ENCODE measurements around the gene MRPL3. TPM values are rescaled to one million over a fixed set of nuclear protein-coding genes. Genes with fewer than 3 reads are reported as not detected.

MRPL3 gene
- total RNA-seq, result 45.3 TPM

DNA sequence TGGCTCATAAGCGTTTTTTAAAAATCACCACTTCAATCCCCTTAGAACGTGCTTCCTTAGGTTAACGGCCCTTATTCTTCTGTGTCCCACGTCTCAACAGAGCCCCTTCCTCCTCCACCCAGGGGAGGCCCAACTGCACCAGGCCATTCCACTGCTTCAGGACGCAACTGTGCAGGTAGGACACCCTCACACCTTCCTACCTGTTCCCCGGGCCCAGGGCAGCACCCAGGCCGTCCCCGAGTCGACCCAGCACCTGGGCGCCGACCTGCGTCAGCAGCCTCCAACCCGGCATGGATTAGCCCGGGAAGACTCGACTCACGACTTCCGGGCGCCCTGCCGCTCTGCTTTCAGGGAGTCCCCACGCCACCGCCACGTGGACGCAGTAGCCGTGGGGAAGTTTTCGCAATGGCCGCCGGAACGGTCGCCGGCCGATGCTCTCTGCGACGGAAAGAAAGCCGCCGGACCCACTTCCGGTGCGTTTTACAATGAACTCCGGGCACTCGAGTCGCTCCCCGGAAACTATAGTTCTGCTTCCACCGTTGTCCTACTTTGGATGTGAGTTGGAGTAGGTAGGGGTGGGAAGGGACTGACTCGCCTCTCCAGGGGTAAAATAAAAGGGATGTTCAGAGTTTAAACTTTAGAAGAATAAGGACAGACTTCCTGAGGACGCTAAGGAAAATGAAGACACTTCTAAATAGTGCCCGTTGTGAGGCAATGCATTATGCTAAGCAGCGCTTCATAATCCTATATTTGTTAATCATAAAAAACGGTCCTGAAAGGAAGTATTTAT is at the start of gene MRPL3:
MRPL3 (minus strand) TSS at position 442 of the 790 bp plus-strand sequence; CDS start at position 292, 150 bp downstream.
- intact Hi-C loops (cut with DNase I), result no loop called here
- peak; percentile 96 for ATAC-seq
- peak; percentile 91 for DNase-seq (ENCODE audit: low spot score)

DNA sequence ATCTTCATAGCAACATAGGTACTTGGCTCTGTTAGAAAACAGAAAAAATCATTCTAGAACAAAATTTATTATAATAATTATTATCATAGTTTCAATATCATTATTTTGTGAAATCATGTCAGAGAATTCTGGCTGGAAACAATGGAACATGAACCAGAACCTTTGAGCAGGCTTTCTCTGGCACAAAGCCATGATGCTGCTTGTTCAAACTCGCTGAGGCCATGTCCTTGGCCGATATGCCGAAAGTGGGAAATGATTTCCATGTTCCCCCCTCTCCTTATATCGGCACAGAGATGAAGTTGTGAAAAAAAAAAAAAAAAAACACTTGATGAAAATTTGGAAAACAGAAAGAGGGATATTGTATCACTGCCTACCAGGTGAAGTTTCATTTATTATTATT is 49.0 kb upstream of the MRPL3 start:
- ATAC-seq (no peak), DNase-seq (ENCODE audit: low spot score) (no peak)
- intact Hi-C loops (cut with DNase I), result no loop called here

DNA sequence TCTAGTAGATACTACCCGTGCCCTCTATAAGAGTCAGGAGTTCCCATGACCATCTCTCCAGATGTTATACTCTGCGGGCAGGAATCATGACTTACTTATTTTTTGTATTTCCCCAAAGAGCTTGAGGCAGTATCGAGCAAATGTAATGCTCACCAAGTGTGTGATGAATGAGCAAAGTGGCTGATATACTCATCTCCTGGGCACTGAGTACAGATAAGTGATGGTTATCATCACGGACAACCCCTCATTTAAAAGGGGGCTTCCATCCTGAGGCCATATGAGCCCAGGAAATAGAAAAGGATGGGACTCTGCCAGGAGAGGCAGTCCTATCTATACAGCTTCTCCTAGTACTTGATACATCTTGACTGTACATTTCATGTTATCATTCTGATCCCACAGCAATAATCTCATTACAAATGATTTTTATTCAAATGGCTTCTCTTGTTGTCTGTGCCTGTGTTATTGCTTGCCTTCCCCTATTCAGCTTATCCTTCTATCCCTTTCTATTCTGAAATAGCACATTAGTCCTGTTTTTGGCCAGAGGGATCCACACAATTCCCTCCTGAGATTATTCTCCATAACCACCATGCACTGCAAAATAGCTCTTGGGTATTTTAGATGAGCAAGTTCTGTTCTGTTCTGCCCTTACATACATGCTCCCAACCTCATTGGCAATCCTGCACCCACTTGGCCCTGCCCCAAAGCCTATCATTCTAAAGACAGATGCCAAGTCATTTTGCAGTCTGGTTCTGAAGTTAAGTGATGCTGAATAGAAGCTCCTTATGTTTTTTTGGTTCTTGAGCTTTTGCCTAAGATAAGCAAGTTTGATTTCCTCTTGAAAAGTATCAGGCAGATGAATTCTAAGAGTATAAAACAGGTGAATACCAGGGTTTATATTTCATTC is 48.0 kb upstream of the MRPL3 start:
- DNase-seq (ENCODE audit: low spot score) (no peak), ATAC-seq (no peak)
- intact Hi-C loops (cut with DNase I), result no loop called here

DNA sequence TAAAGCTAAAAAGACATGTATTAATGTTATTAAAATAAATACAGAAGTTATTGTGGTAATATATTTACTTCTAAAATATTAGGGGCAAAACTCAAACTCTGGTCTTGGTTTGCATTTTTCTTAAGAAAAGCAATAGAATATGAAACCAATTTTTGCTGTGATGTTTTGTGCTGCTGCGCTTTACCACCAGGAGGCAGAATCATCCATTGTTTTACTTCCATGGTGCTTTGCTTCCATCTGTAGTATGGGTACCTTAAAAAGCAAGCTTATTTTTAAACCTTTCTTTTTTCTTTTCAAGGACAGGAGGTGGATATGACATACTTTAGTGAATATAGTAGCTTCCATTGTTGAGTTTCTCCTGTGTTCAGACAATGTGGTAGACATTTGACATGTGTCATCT is 46.6 kb upstream of the MRPL3 start:
- intact Hi-C loops (cut with DNase I), result no loop called here
- no peak for DNase-seq (ENCODE audit: low spot score)
- ATAC-seq, result no peak

DNA sequence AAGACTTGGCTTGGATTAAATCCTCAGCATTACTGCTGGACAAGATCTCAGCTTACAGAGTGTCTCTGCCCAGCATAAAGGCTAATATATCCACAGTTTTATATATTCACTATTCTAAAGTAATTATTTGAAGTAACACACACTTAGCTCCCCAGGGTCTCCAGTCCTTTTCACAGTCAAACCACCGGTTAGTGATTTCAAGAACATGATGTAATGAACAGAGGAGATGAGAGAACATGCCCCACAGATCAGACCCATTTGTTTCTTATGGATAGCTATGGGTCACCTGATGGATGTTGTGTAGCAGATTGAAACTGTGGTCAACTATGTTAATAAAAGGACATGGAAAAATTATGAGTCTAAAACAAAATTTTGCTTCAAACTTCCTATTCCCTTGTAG is 44.8 kb upstream of the MRPL3 start:
- intact Hi-C loops (cut with DNase I), result no loop called here
- no peak for DNase-seq (ENCODE audit: low spot score)
- ATAC-seq, result no peak

DNA sequence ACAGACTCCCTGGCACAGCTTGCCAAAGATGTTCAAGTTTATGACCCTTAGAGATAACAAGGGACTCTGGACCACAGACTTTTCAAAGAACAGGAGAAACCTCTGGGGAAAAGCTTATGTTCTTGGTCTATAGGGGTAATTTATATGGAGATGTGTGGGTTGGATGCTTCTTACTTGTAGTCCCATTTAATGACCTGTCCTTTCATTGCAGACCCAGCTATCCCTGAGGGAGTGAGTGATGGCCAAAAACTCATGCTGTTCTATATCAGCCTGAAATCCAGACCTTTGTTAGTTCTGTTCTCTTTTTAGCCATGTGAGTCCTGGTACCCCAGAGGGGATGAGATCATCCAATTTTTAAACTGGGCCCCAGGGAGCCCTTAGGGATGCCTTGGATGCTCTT is 43.7 kb upstream of the MRPL3 start:
- DNase-seq (ENCODE audit: low spot score) (no peak), ATAC-seq (no peak)
- intact Hi-C loops (cut with DNase I), result no loop called here

DNA sequence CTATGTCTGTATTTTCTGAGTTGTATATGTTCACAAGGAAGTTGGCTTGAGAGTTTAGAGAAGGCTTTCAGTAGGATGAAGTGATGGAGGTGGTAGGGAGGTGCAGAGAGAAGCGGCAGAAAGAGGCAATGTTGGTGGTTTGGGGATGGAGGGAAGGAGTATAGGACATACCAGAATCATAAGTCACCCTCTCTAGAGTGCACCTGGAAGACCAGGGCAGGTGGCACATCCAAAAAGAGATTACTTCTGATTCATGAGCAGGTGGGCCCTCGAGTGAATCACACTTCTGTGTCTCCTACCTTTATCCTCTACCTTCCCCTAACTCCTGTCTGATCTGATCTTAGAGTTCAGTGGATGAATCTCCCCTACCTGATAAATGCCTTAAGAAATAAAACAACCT is 41.8 kb upstream of the MRPL3 start:
- ATAC-seq (no peak), DNase-seq (ENCODE audit: low spot score) (no peak)
- intact Hi-C loops (cut with DNase I), result no loop called here

DNA sequence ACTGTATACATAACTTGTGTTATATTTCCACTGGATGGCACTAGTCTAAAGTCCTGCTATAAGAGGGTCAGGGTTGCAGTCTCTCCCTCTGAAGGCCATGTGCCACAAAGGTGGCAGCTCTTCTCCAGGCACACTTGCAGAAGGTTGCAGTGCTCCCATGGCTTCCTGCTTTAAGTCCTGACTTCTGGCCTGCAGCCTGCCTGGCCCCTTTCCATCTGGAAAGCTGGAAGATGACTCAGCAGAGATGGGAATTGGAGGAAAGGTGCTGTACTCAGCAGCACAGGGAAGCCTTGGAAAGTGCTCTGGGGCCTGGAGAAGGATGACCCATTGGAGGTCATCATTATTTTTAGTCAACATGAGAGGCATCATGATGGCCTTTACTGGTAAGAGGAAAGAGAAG is 40.9 kb upstream of the MRPL3 start:
- ATAC-seq (peak; percentile 69), DNase-seq (ENCODE audit: low spot score) (peak; percentile 65)
- intact Hi-C loops (cut with DNase I), result no loop called here

DNA sequence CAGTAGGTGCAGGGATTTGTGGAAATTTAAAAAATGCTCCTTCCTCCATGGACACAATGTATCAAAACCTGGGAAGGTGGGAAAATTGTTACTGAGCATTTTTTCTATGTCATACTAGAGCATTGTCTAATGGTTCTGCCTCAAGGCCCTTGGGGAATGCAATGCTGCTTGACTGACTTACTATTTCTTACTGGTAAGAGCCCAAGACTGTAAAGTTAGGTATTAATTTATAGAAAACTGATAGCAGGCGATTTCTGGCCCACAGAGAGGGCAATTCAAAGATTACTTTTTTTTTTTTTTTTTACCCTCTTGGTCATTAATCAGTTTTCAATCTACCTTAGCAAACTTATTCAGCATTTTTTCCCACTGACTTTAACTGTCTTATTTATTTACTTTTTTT is 38.5 kb upstream of the MRPL3 start:
- no peak for DNase-seq (ENCODE audit: low spot score)
- no peak for ATAC-seq

DNA sequence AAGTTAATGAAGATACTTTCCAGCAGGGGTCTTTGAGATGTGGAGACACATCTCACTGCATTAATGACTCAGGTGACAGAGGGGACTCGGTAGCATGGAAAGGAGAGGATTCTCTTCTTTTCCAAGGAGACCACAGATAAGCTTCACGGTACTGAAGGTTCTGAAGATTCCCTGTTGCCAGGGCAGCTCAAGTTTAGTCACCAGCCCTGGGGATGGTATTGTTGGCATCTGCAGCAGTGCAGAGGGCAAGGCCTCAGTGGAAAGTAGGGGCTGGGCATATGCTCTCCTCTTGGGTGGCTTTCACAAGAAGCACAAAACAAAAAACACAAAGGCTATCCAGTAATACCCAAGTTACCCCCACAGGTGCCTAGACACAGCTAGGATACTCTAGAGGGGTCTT is 38.0 kb upstream of the MRPL3 start:
- ATAC-seq, result no peak
- DNase-seq (ENCODE audit: low spot score), result no peak
- intact Hi-C loops (cut with DNase I), result no loop called here

More for the DNA sequence above, 38.5 kb upstream of the MRPL3 start:
- intact Hi-C loops (cut with DNase I), result no loop called here

DNA sequence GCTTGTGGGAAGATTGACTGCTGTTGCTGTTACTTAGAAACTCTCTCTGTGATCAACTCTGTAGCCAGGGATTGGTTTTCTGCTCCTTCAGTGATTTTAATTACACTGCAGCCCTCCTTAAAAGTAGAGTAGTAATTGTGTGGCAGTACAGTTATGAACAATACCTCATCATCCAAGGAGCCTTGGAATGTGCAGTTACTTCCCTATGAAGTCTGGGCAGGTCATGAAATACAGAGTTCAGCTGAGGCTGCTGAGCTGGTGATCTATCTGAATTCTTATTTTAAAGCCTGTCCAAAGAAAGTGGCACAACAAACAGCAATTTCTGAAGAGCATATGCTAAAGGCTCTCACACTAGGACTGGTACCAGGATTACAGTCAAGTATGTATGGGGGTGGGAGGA is 37.4 kb upstream of the MRPL3 start:
- no peak for ATAC-seq
- no peak for DNase-seq (ENCODE audit: low spot score)
- intact Hi-C loops (cut with DNase I), result no loop called here

DNA sequence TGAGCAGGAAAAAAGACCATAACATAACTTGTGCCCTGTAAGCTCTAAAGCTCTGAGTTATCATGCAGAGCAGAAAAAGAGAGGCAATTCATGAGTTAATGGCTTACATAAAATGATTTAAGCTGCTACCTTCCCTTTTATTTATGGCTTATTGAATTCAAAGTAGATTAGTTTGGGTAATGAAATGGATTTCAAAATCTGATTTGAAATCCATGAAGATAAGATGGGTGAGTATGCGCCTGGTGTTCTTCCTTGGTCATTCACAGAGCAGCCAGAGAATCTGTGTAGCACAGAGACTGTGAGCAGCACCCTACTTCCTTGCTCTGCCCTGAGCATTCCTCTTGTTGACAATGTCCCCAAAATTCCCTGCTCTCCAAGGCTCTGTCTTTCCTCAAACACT is 36.2 kb upstream of the MRPL3 start:
- no peak for DNase-seq (ENCODE audit: low spot score)
- intact Hi-C loops (cut with DNase I), result no loop called here
- no peak for ATAC-seq

DNA sequence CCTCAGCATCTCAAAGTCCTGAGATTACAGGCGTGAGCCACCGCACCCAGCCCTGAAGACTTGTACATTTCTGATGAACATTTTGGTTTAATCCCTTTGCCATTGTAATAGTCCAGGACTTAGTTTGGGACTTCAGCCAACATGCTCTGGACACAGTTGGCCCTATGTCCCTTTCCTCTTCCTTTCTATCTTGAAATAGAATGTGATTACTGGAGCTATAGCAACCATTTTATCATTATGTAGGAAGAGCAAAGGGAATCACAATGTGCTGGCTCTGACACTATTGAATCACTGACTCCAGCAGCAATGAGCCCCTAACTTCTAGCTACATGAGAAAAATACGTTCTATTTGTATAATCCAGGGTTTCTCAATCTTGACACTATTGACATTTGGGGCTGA is 34.8 kb upstream of the MRPL3 start:
- ATAC-seq (no peak), DNase-seq (ENCODE audit: low spot score) (no peak)
- intact Hi-C loops (cut with DNase I), result no loop called here

DNA sequence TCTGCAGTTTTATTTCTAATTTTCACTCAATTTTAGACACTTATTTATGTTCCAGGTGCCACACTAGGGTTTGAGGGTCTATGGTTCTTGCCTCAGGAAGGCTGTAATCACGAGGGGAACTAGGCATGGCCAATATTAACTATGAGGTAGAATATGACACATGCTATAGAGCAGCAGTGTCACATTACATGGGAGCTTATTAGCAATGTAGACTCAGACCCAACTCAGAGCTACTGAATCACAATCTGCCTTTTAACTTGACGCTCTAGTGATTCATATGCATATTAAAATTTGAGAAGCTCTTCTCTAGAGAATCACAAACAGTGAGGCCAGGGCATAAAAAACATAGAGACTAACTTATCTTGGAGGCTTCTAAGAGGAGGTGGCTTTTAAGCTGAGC is 32.8 kb upstream of the MRPL3 start:
- DNase-seq (ENCODE audit: low spot score), result no peak
- ATAC-seq, result no peak
- intact Hi-C loops (cut with DNase I), result no loop called here

DNA sequence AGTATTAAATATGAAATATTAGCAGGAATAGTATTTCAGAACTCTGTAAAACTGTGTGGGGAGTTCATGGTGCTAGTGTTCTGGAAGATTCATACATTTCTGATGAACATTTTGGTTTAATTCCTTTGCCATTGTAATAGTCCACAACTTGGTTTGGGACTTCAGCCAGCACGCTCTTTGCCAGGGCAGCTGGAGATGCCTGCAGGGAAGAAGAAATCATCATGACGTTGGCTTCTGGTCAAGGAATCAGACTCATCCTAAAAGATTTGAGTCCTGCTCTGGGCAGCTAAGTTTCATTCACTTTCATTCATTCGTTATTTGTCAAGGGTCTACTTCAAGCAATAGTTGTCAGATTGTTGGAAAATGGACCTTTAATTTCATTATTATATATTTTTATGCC is 32.4 kb upstream of the MRPL3 start:
- ATAC-seq, result no peak
- no peak for DNase-seq (ENCODE audit: low spot score)
- intact Hi-C loops (cut with DNase I), result no loop called here

DNA sequence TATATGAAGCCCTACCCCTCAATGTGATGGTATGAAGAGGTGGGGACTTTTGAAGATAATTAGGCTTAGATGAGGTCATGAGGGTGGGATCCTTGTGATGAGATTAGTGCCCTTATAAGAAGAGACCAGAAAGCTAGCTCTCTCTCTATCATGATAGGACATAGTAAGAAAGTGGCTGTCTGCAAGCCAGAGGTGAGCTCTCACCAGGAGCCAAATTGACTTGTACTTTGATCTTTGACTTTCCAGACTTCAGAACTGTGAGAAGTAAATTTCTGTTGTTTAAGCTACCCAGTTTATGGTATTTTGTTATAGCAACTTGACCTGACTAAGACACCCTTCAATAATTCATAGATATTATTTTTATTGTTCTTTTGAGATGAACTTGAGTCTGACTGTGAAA is 29.9 kb upstream of the MRPL3 start:
- ATAC-seq (no peak), DNase-seq (ENCODE audit: low spot score) (no peak)
- intact Hi-C loops (cut with DNase I), result no loop called here

DNA sequence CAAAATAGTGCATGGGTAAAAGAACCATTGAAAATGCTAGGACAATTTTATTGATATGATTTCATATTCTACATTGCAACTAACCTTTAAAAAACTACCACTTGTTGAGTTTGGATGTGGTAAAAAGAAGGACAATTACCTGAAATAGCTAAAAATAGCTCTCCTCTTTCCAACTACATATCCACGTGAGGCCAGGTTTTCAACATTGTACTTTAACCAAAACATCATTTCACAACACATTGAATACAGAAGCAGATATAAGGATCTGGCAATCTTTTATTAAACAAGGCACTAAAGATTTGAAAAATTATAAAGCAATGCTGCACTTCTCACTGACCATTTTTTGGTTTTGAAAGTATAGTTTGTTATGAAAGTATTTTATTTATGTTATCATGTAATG is 28.1 kb upstream of the MRPL3 start:
- intact Hi-C loops (cut with DNase I), result no loop called here
- ATAC-seq (no peak), DNase-seq (ENCODE audit: low spot score) (no peak)

DNA sequence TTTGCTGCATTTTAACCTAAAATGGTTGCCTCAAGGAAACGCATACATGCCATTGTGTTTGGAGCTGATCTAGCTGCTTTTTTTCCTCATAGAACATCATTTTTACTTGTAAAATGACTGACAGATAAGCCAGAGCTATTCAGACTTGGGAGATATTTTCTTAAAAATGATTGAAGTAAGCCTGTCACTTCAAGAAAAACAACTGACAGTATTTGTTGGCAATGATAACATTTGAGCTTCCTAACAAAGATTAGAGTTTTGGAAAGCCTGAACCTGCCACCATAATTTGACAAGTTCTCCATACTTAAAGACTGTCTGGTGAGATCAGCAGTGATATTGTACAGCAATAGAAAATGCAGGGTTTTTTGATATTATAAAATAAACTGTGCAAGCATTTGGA is 27.6 kb upstream of the MRPL3 start:
- ATAC-seq, result no peak
- intact Hi-C loops (cut with DNase I), result no loop called here
- DNase-seq (ENCODE audit: low spot score), result no peak

DNA sequence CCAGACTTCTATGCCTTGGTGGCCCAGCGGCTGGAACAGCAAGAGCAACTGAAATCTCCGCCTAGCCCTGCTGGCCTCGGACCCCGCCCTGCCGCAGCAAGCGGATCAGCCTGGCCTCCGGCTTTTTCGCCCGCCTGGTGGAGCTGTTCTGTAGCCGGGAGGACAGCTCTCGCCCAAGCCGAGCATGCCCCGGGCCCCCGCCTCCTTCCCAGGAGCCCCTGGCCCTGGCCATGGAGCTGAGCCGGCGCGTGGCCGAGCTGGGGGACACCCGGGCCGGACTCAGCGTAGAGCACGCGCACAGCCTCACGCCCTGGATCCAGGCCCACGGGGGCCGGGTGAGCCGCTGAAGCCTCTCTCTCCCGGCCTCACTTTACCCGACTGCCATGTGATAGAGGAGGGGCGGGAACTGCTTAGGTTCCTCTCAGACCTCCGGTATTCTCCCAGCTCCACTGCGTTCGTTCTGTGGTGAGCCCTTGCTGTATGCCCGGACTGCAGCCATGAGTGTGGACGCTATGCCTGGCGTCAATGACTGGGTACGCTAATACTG is 24.1 kb upstream of the MRPL3 start:
- intact Hi-C loops (cut with DNase I), result no loop called here
- ATAC-seq, result peak; percentile 68
- peak; percentile 59 for DNase-seq (ENCODE audit: low spot score)

DNA sequence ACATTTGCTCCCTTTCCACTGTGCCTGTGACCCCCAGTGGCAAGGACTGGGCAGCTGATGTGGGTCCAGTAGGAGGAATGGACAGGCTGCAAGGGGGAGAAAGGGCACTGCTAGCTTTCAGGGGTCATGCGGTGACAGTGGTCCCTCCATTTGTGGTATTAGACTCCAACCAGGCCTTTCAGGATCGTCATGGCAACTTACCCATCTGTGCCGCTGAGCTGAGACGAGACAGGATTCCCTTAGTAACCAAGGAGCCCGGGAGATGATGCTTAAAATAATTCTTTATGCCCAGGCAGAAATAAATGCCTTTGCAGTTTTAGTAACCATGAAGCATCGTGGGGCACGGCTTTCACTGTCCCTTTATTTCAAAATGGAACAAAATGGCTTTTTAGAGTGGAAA is 15.9 kb upstream of the MRPL3 start:
- intact Hi-C loops (cut with DNase I), result no loop called here
- no peak for ATAC-seq
- no peak for DNase-seq (ENCODE audit: low spot score)

All from sciatic nerve (tissue), 2 donors.